HG03196 (cell line): Measurements from ENCODE around the gene SIRPA.

Experiments
- ATAC-seq: cut with Tn5 transposase; IDR thresholded peaks from one replicate; pipeline ENCODE4 v1.9.1; 2021; ENCODE audit not compliant: unreplicated experiment

Gene SIRPA

DNA sequence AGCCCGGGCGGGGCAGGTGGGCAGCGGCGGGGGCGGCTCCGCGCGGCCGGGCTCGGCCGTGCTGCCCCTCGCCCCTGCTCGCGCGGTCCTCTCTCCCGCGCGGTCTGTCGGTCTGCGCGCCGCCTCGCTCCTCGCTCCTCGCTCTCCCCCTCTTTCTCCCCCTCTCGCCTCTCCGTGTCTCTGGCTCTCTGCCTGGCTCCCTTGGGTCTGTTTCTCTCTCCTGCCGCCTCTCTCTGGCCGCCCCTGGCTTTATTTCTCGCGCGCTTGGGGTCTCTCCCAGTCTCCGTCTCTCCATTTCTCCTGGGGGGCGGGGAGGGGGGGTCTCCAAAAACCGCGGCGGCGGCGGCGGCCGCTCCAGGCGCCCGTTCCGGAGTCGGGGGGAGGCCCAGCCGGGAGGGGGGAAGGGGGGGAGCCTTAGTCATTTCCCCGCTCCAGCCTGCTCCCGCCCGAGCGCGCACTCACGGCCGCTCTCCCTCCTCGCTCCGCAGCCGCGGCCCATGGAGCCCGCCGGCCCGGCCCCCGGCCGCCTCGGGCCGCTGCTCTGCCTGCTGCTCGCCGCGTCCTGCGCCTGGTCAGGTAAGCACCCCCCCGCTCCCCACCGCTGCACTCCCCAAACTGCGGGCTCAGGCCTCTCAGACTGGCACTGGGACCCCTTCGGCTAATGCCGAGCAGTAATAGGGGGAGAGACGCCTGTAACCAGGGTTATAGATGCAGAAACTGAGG lies at the start of gene SIRPA:
TSS of gene SIRPA (plus strand) at position 457 of the 723 bp plus-strand sequence. CDS start at position 498, 41 bp downstream.
- no peak for ATAC-seq

DNA sequence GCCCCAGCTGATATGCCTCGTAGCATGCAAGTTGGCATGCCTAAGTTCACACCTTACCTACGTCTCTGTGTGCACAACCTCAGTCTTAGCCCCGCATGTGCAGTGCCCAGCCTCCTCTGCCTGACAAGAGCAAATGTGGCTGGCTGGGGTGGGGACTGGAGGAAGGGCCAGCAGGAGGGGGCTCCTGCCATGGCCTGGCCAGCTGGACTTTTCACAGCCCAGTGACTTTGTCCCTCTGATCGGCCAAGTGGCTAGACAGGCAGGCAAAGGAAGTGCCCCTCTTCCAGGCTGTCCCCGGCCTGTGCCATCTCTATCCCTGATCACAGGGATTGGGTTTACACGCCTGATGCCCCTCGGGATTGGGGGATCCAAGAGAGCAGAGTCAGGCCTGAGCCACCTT lies 49.5 kb upstream of the SIRPA start:
- no peak for ATAC-seq

DNA sequence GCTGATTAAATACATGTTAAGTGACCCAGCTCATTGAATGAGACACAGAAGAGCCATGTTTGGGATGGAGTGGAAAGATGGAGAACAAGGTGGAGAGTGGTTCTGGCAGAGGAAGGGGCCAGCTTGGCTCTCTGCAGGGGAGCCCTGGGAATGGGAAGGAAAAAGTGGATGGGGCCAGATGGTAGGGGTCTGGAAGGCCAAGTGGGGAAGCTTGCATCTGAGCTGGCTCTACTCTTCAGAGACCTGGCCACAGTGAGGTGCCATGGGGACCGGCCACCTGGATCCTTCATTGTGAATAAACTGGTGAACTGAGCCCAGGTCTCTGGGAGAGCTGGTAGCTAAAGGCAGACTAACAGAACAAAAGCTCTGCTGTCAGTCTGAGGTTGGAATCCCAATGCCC lies 48.9 kb upstream of the SIRPA start:
- no peak for ATAC-seq

DNA sequence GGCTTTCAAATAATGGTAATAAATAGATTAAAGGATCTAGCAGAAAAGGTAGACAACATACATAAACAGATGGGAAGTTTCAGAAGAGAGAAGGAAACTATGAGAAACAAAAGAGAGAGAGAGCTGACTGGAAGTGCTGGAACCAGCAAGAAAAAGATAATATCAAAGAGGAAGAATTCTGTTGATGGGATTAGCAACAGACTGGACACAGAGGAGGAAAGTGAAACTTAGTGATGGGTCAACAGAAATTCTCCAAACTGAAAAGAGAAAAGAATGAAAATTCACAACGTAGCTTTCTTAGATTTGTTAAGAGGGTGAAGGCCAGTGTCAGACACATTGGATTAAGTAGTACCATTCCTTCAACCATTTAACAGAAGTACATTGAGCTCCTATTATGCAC lies 48.3 kb upstream of the SIRPA start:
- ATAC-seq = no peak

- ATAC-seq = no peak
These were observed 47.4 kb upstream of the SIRPA start for GRCh38 chr20:1847780-1848179.

GRCh38 chr20:1848373-1848772 lies 46.8 kb upstream of the SIRPA start:
- ATAC-seq = no peak

DNA sequence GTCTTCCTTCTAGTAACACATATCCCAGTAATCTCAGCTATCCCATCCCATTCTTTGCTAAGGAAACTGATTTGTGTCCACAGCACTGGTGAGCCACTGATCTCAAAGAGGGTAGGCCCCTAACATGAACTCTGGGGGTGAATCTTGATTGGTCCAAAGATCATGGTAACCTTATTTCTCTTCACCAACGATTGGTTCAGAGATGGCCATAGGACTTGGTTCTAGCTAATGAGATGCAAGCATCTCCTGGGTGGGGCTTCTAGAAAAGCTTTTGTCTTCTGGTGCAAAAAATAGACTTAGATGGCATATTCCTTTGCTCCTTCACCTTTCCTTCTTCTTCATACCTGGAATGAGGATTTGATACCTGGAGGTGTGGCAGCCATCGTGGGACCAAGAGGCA lies 43.8 kb upstream of the SIRPA start:
- ATAC-seq = no peak

- ATAC-seq = no peak
These were observed 41.7 kb upstream of the SIRPA start for GRCh38 chr20:1853473-1853872.

- no peak for ATAC-seq
These were observed 41.0 kb upstream of the SIRPA start for GRCh38 chr20:1854246-1854645.

GRCh38 chr20:1855109-1855508 lies 40.1 kb upstream of the SIRPA start:
- ATAC-seq = no peak

DNA sequence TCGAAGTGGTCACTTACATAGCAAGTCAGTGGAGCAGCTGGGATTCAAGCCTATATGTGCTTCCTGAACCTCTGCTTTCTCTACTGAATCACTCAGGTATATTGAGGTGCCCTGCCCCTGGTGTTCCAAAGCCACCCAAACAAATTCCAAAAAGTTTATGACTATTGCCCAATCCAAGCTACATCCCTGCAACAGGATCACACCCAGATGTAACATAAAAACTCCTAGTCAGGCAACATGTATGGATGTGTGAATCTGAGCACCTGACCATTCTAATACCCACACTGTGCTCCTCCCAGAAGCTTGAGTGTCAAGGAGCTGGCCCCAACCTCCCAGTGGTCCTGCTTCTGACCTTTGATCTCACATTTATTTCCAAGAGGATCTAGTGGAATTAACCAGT lies 39.5 kb upstream of the SIRPA start:
- no peak for ATAC-seq

GRCh38 chr20:1856424-1856823 lies 38.8 kb upstream of the SIRPA start:
- no peak for ATAC-seq

- ATAC-seq = no peak
These were observed 37.7 kb upstream of the SIRPA start for GRCh38 chr20:1857466-1857865.

- no peak for ATAC-seq
These were observed 36.3 kb upstream of the SIRPA start for GRCh38 chr20:1858871-1859270.

DNA sequence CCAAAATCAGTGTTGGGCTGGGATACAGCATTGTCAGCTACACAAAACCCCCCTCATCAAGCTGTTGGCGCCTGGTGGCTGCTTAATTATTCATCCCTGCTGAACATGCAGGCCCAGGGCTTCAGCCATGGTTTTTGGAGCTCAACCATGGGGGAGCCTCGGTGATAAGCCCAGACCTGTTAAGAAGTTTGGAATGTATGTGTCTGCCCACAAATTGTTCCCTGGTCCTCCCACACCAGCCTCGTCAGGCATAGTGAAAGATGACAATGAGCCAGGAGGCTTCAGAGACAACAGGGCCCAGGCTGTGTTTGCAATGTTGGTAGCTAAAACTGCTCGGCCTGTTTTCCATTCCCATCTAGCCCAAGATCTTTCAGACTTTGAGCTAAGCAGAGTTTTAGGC lies 34.8 kb upstream of the SIRPA start:
- no peak for ATAC-seq

GRCh38 chr20:1861347-1861976 lies 33.7 kb upstream of the SIRPA start:
- ATAC-seq = no peak

DNA sequence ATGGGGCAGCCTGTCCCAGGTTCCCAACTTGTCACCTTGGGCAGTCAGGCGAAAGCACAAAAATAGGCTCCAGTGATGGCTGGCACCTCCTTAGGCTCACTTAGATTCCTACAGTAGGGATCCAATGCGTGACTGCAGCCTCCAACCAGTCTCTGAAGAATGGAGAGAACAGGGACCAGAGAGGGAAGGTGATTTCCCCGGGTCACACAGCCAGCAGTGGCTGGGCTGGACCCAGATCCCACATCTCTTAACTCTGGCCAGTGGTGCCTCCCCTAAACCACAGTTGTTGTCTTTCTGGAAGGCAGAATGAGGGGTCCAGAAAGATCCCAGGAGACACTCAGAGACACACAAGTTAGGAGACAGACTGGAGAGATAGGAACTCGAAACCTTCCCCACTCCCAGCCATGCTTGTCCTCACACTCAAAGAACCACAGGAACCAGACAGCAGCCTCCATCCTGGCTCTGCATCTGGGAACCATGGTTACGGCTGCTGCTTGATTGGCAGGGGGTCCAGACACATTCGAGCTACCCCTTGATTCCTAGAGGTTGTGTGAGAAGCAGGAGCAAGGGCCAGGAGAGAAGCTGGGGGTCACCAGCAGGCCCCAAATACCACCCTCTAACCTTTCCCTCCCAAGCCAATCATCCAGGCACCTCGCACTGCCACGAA lies 33.1 kb upstream of the SIRPA start:
- ATAC-seq = no peak

DNA sequence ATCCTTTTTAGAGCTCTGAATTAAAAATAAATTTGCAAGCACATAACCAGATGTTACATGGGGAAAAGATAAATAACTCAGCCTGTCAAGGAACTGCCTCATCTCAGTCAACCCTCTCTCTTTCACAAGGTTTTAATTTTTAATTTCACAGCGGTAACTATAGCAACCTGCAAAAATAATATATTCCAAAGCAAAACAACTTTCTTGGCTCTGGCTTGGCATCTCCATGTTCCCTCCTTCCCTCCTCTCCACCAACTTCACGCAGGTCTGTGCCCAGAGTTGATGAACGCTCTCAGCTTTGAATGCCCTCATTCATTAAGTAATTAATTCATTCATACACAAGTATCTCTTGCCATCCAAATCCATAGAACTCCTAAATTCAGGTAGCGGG lies 32.5 kb upstream of the SIRPA start:
- ATAC-seq = no peak

- ATAC-seq = no peak
These were observed 31.9 kb upstream of the SIRPA start for GRCh38 chr20:1863296-1863695.

DNA sequence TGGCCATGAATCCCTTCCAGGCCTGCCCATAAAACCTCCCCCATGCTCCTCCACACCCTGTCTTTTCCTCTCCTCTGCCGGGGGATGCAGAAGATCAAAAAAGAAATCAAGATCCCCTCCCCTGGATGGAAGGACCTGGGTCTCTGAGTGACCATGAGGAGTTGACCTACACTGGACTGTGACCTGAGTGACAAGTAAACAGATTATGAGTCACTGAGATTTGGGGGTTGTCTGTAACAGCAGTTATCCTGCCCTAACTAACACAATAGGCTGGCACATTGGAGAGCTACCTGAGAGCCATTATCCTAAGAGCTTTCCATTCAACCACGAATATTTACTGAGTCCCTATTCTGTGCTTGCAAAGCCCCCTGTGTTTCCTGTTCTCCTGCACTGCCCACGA lies 28.4 kb upstream of the SIRPA start:
- ATAC-seq = no peak

GRCh38 chr20:1867495-1868260 lies 27.5 kb upstream of the SIRPA start:
- ATAC-seq = no peak

DNA sequence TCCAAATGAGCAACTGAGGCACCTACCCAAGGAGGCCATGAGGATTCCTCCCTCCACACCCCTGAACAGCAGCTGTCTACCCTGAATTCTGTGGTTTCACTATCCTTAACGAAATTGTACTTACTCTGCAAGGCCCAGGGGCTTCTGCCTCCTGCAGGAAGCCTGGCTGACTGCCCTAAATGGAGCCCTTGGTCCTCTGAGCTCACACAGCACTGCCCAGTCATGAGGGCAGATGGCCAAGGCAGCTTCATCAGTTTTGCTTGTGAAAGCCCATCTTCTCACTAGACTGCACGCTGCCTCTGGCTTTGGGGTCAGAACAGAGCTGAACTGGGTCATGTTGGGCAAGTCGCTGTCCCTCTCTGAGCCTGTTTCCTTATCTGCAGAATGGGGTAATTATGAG lies 26.4 kb upstream of the SIRPA start:
- ATAC-seq = no peak
